Right lobe of liver (tissue), 4 donors: ENCODE data around the gene ELF1.

ENCODE experiments used
- POLR2A ChIP-seq: fragments of 450-650 bp; IDR thresholded peaks from one replicate; pipeline ENCODE4 v1.6.1; 2017; ENCODE audit warnings: antibody characterized with exemption, mild to moderate bottlenecking
- TF ChIP-seq, protein P1 (sequence below), 4 donors: fragments of 200-600 bp in 3 of 4; fragments of 450-650 bp in 1 of 4; IDR thresholded peaks; one replicate each; pipeline versions ENCODE4 v1.5.1 to v1.8.0; 2016 to 2022; ENCODE audit warnings: antibody characterized with exemption in 4 of 4, mild to moderate bottlenecking in 2 of 4
- donor health status: DM: no; HTN: no; CAD: no.
- donor health status: DM: no; HTN: no; CAD: no.
- donor health status: DM: no; HTN: yes; CAD: no.

DNA sequence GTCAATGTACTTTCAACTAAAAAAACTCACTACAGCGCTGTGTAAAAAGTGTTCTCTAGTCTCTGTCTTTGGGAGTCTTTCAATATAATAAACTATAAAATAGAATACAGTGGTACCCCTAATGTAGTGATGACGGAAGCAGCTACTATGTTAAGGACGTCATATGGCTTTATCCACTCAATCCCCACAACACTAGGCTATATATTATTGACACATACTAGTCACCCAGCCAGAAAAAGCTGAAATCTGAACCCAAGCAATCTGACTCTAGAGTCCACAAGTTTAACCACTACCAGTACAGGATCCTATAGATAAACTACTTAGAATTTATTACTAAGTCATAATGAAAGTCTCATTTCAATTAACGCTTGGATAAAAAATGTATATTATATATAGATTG, 48.3 kb downstream of the ELF1 start:
- TF ChIP-seq, protein P1, sequence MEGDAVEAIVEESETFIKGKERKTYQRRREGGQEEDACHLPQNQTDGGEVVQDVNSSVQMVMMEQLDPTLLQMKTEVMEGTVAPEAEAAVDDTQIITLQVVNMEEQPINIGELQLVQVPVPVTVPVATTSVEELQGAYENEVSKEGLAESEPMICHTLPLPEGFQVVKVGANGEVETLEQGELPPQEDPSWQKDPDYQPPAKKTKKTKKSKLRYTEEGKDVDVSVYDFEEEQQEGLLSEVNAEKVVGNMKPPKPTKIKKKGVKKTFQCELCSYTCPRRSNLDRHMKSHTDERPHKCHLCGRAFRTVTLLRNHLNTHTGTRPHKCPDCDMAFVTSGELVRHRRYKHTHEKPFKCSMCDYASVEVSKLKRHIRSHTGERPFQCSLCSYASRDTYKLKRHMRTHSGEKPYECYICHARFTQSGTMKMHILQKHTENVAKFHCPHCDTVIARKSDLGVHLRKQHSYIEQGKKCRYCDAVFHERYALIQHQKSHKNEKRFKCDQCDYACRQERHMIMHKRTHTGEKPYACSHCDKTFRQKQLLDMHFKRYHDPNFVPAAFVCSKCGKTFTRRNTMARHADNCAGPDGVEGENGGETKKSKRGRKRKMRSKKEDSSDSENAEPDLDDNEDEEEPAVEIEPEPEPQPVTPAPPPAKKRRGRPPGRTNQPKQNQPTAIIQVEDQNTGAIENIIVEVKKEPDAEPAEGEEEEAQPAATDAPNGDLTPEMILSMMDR (IDR thresholded peaks at IDR 0.05) = no peak
- TF ChIP-seq POLR2A = no peak
